Body of pancreas (tissue), 4 donors: ENCODE measurements around the gene ITGB2. TPM values are rescaled to one million over a fixed set of nuclear protein-coding genes. Genes with fewer than 3 reads are reported as not detected.

ENCODE experiments used
- ATAC-seq: fragments of 150-250 bp; one replicate; pipeline ENCODE4 v1.9.1; 2016
- DNase-seq, 4 donors: peaks; one replicate each; pipeline ENCODE4 v3.0.0-alpha.2; 2019
- H3K27ac ChIP-seq, 4 donors: fragments of 200-600 bp; sonication (generic); 1 replicate in 3 of 4; 2 replicates in 1 of 4; pipeline versions ENCODE4 v1.5.1 to v1.6.1; 2016 to 2019; ENCODE audit warnings: mild to moderate bottlenecking in 1 of 4, mixed read lengths in 1 of 4, moderate library complexity in 1 of 4
- H3K27me3 ChIP-seq, 2 donors: fragments of 200-600 bp; sonication (generic); one replicate each; pipeline ENCODE4 v1.6.0; 2016; ENCODE audit warnings: mild to moderate bottlenecking in 1 of 2
- H3K36me3 ChIP-seq, 2 donors: fragments of 200-600 bp; sonication (generic); replicated peaks in 1 of 2; 2 replicates each; pipeline ENCODE4 v1.5.1; 2016; ENCODE audit warnings: low read depth in 2 of 2; ENCODE audit not compliant: insufficient read depth in 1 of 2
- H3K4me1 ChIP-seq: fragments of 200-600 bp; sonication (generic); one replicate; pipeline ENCODE4 v1.6.0; 2016
- H3K4me3 ChIP-seq, 2 donors: fragments of 200-600 bp; sonication (generic); 1 replicate in 1 of 2; 2 replicates in 1 of 2; pipeline ENCODE4 v1.5.1; 2016 to 2019
- H3K9me3 ChIP-seq, 3 donors: fragments of 200-600 bp; sonication (generic); 1 replicate in 2 of 3; 2 replicates in 1 of 3; pipeline ENCODE4 v1.5.1; 2016
- CTCF ChIP-seq, 7 experiments: fragments of 450-650 bp in 4 of 7; fragments of 200-600 bp in 3 of 7; sonication (generic) in 3 of 7; IDR thresholded peaks; one replicate each; pipeline ENCODE4 v1.5.1; 2016 to 2019; ENCODE audit warnings: antibody characterized with exemption in 7 of 7
- POLR2A ChIP-seq, 3 donors: fragments of 450-650 bp; IDR thresholded peaks; one replicate each; pipeline ENCODE4 v1.6.1; 2016; ENCODE audit warnings: antibody characterized with exemption in 3 of 3, mild to moderate bottlenecking in 2 of 3
- WGBS, 2 donors: methylation state at CpG; one replicate each; pipeline ENCODE4 v1.1.5; 2017; 5-methylcytosine and 5-hydroxymethylcytosine counted together
- intact Hi-C: fragments of 100-400 bp; cut with DNase I; formaldehyde crosslinking; loops from one replicate; pipeline ENCODE4 v1.15.1; 2023
- total RNA-seq, 2 donors: library from RNA; depleted of rRNA; stranded (reverse); fragments of >200 nt; gene quantifications; one replicate each; pipeline ENCODE4 v1.1.0, GENCODE V29; 2016

Gene ITGB2
- total RNA-seq, 2 donors from 2014 or later, result 17.8 to 23.3 TPM

- no peaks in the 10 kb centered on the region for H3K4me1 ChIP-seq
- TF ChIP-seq POLR2A (IDR thresholded peaks at IDR 0.05) (no peak), CTCF (IDR thresholded peaks at IDR 0.05) (no peak)
- ATAC-seq (no peak), DNase-seq (peak in 2 of 4 donors; percentile 19 to 34)
- H3K27ac ChIP-seq, result no peak overlapping the region
- H3K9me3 ChIP-seq, result no peaks in the 10 kb centered on the region
- intact Hi-C loops, result loop anchor here (10.0 kb wide), 1 partner anchor 58 kb away; no protein-coding TSS in a partner anchor
- no peak overlapping the region for H3K4me3 ChIP-seq
- WGBS, 2 donors, result 75 to 86% methylated on average over 24 to 30 of the region's 30 CpGs
- no peaks in the 10 kb centered on the region for H3K36me3 ChIP-seq
- no peaks in the 10 kb centered on the region for H3K27me3 ChIP-seq
Measured at GRCh38 chr21:44966135-44967081, 45.7 kb upstream of the ITGB2 start.

- H3K4me3 ChIP-seq, result no peak overlapping the region
- DNase-seq, result no peak
Measured at GRCh38 chr21:44965251-44966022, 44.7 kb upstream of the ITGB2 start.

GRCh38 chr21:44964381-44964780, 43.7 kb upstream of the ITGB2 start:
- WGBS, 2 donors, result 96 to 97% methylated on average over 12 of the region's 12 CpGs
- no peak overlapping the region for H3K4me3 ChIP-seq
- intact Hi-C loops, result loop anchor here (10.0 kb wide), 1 partner anchor 60 kb away; no protein-coding TSS in a partner anchor
- no peaks in the 10 kb centered on the region for H3K4me1 ChIP-seq
- TF ChIP-seq POLR2A (IDR thresholded peaks at IDR 0.05) (no peak), CTCF (IDR thresholded peaks at IDR 0.05) (no peak)
- no peak for DNase-seq
- no peak overlapping the region for H3K27ac ChIP-seq
- H3K9me3 ChIP-seq, result no peaks in the 10 kb centered on the region
- no peak for ATAC-seq
- H3K27me3 ChIP-seq, result no peaks in the 10 kb centered on the region
- H3K36me3 ChIP-seq, result peaks cover 0 to 5% of the 10 kb centered on the region in 2 donors

More at GRCh38 chr21:44965251-44966022, 44.7 kb upstream of the ITGB2 start:
- Histone ChIP-seq H3K27ac (no peak overlapping the region), H3K4me1 (no peaks in the 10 kb centered on the region), H3K36me3 (peaks cover 0 to 5% of the 10 kb centered on the region in 2 donors), H3K9me3 (no peaks in the 10 kb centered on the region), H3K27me3 (no peaks in the 10 kb centered on the region)
- no peak for ATAC-seq
- WGBS, 2 donors, result 81 to 91% methylated on average over 10 to 17 of the region's 17 CpGs
- TF ChIP-seq POLR2A (IDR thresholded peaks at IDR 0.05) (no peak), CTCF (IDR thresholded peaks at IDR 0.05) (no peak)
- intact Hi-C loops, result loop anchor here (10.0 kb wide), 1 partner anchor 59 kb away; no protein-coding TSS in a partner anchor

- Histone ChIP-seq H3K27me3 (no peaks in the 10 kb centered on the region), H3K9me3 (no peaks in the 10 kb centered on the region), H3K36me3 (peaks cover 0 to 5% of the 10 kb centered on the region in 2 donors), H3K4me3 (no peak overlapping the region), H3K4me1 (no peaks in the 10 kb centered on the region), H3K27ac (no peak overlapping the region)
- WGBS, 2 donors, result 81 to 88% methylated on average over 9 of the region's 9 CpGs
- intact Hi-C loops, result loop anchor here (10.0 kb wide), 1 partner anchor 62 kb away; no protein-coding TSS in a partner anchor
- peak; percentile 39 for ATAC-seq
- TF ChIP-seq POLR2A (IDR thresholded peaks at IDR 0.05) (no peak), CTCF (IDR thresholded peaks at IDR 0.05) (no peak)
- DNase-seq, result peak in 1 of 4 donors; percentile 42
Measured at GRCh38 chr21:44962403-44962966, 41.8 kb upstream of the ITGB2 start.
